Testis (tissue), 3 donors: ENCODE measurements around the gene FAM20B. TPM values are rescaled to one million over a fixed set of nuclear protein-coding genes. Genes with fewer than 3 reads are reported as not detected.
"Not testable (repeated sequence)": the region's sequence is repeated elsewhere in the genome, so short reads cannot be mapped to it uniquely, and the experiment has no call there.

ENCODE experiments used
- DNase-seq: peaks from one replicate; pipeline ENCODE4 v3.0.0-alpha.2; 2019
- H3K27ac ChIP-seq, 2 donors: fragments of 200-600 bp; sonication (generic); one replicate each; pipeline ENCODE4 v1.5.1; 2019
- H3K27me3 ChIP-seq: fragments of 200-600 bp; sonication (generic); one replicate; pipeline ENCODE4 v1.5.1; 2019
- H3K36me3 ChIP-seq: fragments of 200-600 bp; sonication (generic); one replicate; pipeline ENCODE4 v1.5.1; 2017; ENCODE audit warnings: low read depth; ENCODE audit errors: missing control alignments
- H3K4me1 ChIP-seq: fragments of 200-600 bp; sonication (generic); one replicate; pipeline ENCODE4 v1.5.1; 2019
- H3K4me3 ChIP-seq, 2 donors: fragments of 200-600 bp; sonication (generic); one replicate each; pipeline ENCODE4 v1.5.1; 2017 to 2019
- H3K9me3 ChIP-seq: fragments of 200-600 bp; sonication (generic); one replicate; pipeline ENCODE4 v1.5.1; 2017
- CTCF ChIP-seq, 3 experiments: fragments of 450-650 bp in 2 of 3; fragments of 200-600 bp in 1 of 3; sonication (generic) in 1 of 3; IDR thresholded peaks; one replicate each; pipeline ENCODE4 v1.5.1; 2016 to 2019; ENCODE audit warnings: antibody characterized with exemption in 3 of 3, mild to moderate bottlenecking in 2 of 3, moderate library complexity in 1 of 3
- POLR2A ChIP-seq: fragments of 450-650 bp; IDR thresholded peaks from one replicate; pipeline ENCODE4 v1.6.1; 2017; ENCODE audit warnings: antibody characterized with exemption, mild to moderate bottlenecking, moderate library complexity
- WGBS, 2 donors: methylation state at CpG; one replicate each; pipeline ENCODE4 v1.1.5; 2018; 5-methylcytosine and 5-hydroxymethylcytosine counted together
- intact Hi-C: fragments of 100-400 bp; cut with DNase I; formaldehyde crosslinking; loops from one replicate; pipeline ENCODE4 v1.15.1; 2023; ENCODE audit warnings: low total_unique reads
- polyA plus RNA-seq: library from polyadenylated mRNA; stranded (reverse); fragments of 350-450 nt; fragmentation: Illumina TruSeq; extraction: RNeasy Lipid Tissue Mini Kit (QIAGEN cat#74804); gene quantifications from one replicate; pipeline ENCODE4 v1.2.3, GENCODE V29; 2014; ENCODE audit warnings: low read depth, low replicate concordance; ENCODE audit not compliant: insufficient read depth
- total RNA-seq, 2 donors: library from RNA; depleted of rRNA; stranded (reverse); fragments of >200 nt; gene quantifications; one replicate each; pipeline ENCODE4 v1.2.3, GENCODE V29; 2016

The FAM20B gene
- total and polyA plus RNA-seq, 3 donors from 2014 or later = 16.8 to 22.3 (median 20.1) TPM

- Histone ChIP-seq H3K9me3 (no peaks in the 10 kb centered on the region), H3K27me3 (no peaks in the 10 kb centered on the region), H3K36me3 (no peaks in the 10 kb centered on the region), H3K27ac (no peak overlapping the region), H3K4me1 (peaks cover 31% of the 10 kb centered on the region), H3K4me3 (no peak overlapping the region)
- 33 to 60% methylated on average over 1 of the region's 1 CpG for WGBS, 2 donors
- no peak for DNase-seq
- intact Hi-C loops = no loop called here
- no peak for TF ChIP-seq POLR2A
- TF ChIP-seq CTCF (IDR thresholded peaks at IDR 0.05) = no peak
These were observed 6.3 kb downstream of the FAM20B start for GRCh38 chr1:179031855-179032513.

DNA sequence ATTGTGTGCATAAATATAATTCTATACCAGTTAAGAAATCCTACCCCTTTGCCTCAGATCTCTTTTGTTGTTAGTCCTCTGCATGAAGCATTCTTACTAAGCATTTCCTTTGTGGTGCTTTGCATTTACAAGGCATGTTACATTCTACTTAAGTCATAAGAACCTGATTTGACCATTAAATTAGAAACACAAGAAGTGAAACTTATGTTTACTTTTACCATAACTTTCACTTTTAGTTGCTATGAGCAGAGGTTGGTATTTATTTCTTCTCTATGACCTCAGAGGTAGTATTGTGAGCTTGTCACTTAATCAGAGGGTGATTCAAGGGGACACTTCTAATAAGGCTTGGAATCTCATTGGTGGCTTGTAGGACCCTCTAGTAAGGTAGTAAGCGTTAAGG is 9.0 kb downstream of the FAM20B start:
- no peaks in the 10 kb centered on the region for H3K36me3 ChIP-seq
- H3K4me1 ChIP-seq = peaks cover 35% of the 10 kb centered on the region
- no peaks in the 10 kb centered on the region for H3K27me3 ChIP-seq
- H3K27ac ChIP-seq = no peak overlapping the region
- H3K9me3 ChIP-seq = no peaks in the 10 kb centered on the region
- no peak overlapping the region for H3K4me3 ChIP-seq
- no peak for DNase-seq
- intact Hi-C loops = no loop called here
- no peak for TF ChIP-seq POLR2A
- TF ChIP-seq CTCF (IDR thresholded peaks at IDR 0.05) = no peak
- WGBS, 2 donors = 88 to 89% methylated on average over 1 of the region's 1 CpG

DNA sequence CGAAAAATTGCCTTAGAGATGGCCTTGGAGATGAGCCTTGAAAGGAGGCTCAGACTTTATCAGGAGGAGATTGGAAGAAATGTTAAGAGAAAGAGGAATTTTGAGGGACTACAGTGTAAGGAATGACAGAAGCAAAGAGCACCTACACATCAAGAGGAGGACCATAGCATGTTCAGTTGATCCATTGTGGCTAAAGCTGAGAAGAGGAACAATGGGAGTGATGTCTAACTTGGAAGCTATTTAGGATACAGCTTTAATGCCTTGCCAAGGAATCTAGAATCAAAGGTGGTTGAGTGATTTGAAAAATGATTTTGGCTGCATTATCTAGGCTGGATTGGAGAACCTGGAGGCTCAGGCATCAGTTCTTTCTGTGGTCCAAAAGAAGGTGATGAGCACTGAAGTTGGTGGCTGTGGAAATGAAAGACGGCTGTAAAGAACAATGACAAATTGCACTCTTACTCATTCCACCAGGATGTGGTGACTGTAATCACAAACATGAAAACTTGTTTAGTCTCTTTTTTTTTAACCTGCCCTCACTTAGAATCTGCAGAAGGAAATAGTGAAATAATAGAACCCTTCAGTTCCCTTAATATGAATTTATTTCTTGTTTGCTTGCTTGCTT is 11.3 kb downstream of the FAM20B start:
- intact Hi-C loops = no loop called here
- no peaks in the 10 kb centered on the region for H3K36me3 ChIP-seq
- H3K27ac ChIP-seq = no peak overlapping the region
- no peak overlapping the region for H3K4me3 ChIP-seq
- WGBS, 2 donors = 69 to 72% methylated on average over 2 of the region's 2 CpGs
- peaks cover 26% of the 10 kb centered on the region for H3K4me1 ChIP-seq
- no peak for TF ChIP-seq POLR2A
- TF ChIP-seq CTCF (IDR thresholded peaks at IDR 0.05) = no peak
- H3K9me3 ChIP-seq = no peaks in the 10 kb centered on the region
- no peak for DNase-seq
- H3K27me3 ChIP-seq = no peaks in the 10 kb centered on the region

GRCh38 chr1:179038528-179039281 is 13.0 kb downstream of the FAM20B start:
- Histone ChIP-seq H3K36me3 (no peaks in the 10 kb centered on the region), H3K9me3 (no peaks in the 10 kb centered on the region), H3K27me3 (no peaks in the 10 kb centered on the region), H3K4me1 (peaks cover 26% of the 10 kb centered on the region), H3K27ac (no peak overlapping the region), H3K4me3 (no peak overlapping the region)
- DNase-seq = no peak
- TF ChIP-seq CTCF (IDR thresholded peaks at IDR 0.05) (no peak), POLR2A (no peak)
- 33% methylated on average over 1 of the region's 1 CpG for WGBS, 2 donors
- intact Hi-C loops = no loop called here

DNA sequence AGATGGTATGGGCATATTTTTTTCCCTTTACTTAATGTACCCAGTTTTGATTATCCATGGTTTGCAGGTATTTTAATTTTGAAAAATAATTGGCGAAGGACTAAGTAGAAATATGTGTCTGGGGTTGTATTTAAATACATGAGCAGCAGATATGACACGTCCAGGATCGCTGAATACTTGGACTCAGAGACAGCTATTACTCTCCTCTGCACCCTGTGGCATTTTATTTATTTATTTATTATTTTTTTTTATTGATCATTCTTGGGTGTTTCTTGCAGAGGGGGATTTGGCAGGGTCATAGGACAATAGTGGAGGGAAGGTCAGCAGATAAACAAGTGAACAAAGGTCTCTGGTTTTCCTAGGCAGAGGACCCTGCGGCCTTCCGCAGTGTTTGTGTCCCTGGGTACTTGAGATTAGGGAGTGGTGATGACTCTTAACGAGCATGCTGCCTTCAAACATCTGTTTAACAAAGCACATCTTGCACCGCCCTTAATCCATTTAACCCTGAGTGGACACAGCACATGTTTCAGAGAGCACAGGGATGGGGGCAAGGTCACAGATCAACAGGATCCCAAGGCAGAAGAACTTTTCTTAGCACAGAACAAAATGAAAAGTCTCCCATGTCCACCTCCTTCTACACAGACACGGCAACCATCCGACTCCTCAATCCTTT is 13.9 kb downstream of the FAM20B start:
- H3K4me3 ChIP-seq, H3K36me3 ChIP-seq, DNase-seq, H3K27me3 ChIP-seq, H3K9me3 ChIP-seq, intact Hi-C loops, H3K27ac ChIP-seq: not testable (repeated sequence)
- H3K4me1 ChIP-seq = peaks cover 26% of the 10 kb centered on the region
- 64 to 72% methylated on average over 6 to 7 of the region's 9 CpGs for WGBS, 2 donors

DNA sequence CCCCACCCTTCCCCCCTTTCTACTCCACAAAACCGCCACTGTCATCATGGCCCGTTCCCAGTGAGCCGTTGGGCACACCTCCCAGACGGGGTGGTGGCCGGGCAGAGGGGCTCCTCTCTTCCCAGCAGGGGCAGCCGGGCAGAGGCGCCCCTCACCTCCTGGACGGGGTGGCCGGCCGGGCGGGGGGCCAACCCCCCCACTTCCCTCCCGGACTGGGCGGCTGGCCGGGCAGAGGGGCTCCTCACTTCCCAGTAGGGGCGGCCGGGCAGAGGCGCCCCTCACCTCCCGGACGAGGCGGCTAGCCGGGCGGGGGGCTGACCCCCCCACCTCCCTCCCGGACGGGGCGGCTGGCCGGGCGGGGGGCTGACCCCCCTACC is 14.5 kb downstream of the FAM20B start:
- H3K4me3 ChIP-seq, H3K9me3 ChIP-seq, intact Hi-C loops, H3K27me3 ChIP-seq, H3K27ac ChIP-seq, H3K36me3 ChIP-seq, DNase-seq: not testable (repeated sequence)
- peaks cover 26% of the 10 kb centered on the region for H3K4me1 ChIP-seq
- 66 to 80% methylated on average over 11 of the region's 27 CpGs for WGBS, 2 donors
